ENCODE results near the gene HES4. TPM values are rescaled to one million over a fixed set of nuclear protein-coding genes. Genes with fewer than 3 reads are reported as not detected.

HES4 gene
- total RNA-seq, 1 experiment from 2014 or later, result 233 TPM

GRCh38 chr1:952201-952600 lies 47.7 kb downstream of the HES4 start:
- no peak for DNase-seq
- H3K36me3 ChIP-seq (ENCODE audit: low read depth, low read length), result peaks cover 59% of the 10 kb centered on the region

GRCh38 chr1:951364-951763 lies 48.5 kb downstream of the HES4 start:
- Histone ChIP-seq H3K4me2 (ENCODE audit: low read length) (no peak overlapping the region), H3K9me2 (replicated peaks; ENCODE audit: low read length) (no peaks in the 10 kb centered on the region), H3K9ac (ENCODE audit: low read length) (no peak overlapping the region), H4K20me1 (ENCODE audit: low read length) (no peaks in the 10 kb centered on the region), H3K9me3 (ENCODE audit: low read length) (no peaks in the 10 kb centered on the region), H2AFZ (ENCODE audit: low read length) (no peak overlapping the region), H3K79me2 (ENCODE audit: low read length) (peaks cover 11% of the 10 kb centered on the region; the same call in 1 of the 2 replicates), H3K27me3 (ENCODE audit: low read length) (no peaks in the 10 kb centered on the region), H3K4me3 (ENCODE audit: low read length) (no peak overlapping the region), H3F3A (ENCODE audit: low read length, unreplicated experiment) (no peaks in the 10 kb centered on the region), H3K36me3 (ENCODE audit: low read depth, low read length) (peaks cover 58% of the 10 kb centered on the region), H3K4me1 (ENCODE audit: insufficient read depth, low read length) (no peaks in the 10 kb centered on the region), H3K27ac (ENCODE audit: low read length) (no peak overlapping the region)
- ATAC-seq, result no peak
- no TSS peak for BruUV-seq (replicated peaks)
- TF ChIP-seq CTCF (conservative IDR thresholded peaks at IDR 0.05; ENCODE audit: low read depth, low read length), result peak; percentile 59
- TF ChIP-seq EZH2 (IDR thresholded peaks at IDR 0.05; ENCODE audit: low read length, unreplicated experiment), result no peak
- no peak for DNase-seq
- ChIA-PET CTCF (no interaction called here), POLR2A (ENCODE audit: unreplicated experiment) (no interaction called here)
- intact Hi-C loops (cut with micrococcal nuclease), result no loop called here

More at GRCh38 chr1:952201-952600, 47.7 kb downstream of the HES4 start:
- Histone ChIP-seq H2AFZ (ENCODE audit: low read length) (no peak overlapping the region), H3F3A (ENCODE audit: low read length, unreplicated experiment) (no peaks in the 10 kb centered on the region), H3K79me2 (ENCODE audit: low read length) (peaks cover 19% of the 10 kb centered on the region), H3K27ac (ENCODE audit: low read length) (no peak overlapping the region), H3K9me3 (ENCODE audit: low read length) (no peaks in the 10 kb centered on the region), H3K9me2 (replicated peaks; ENCODE audit: low read length) (no peaks in the 10 kb centered on the region), H3K4me1 (ENCODE audit: insufficient read depth, low read length) (0 out of 2 replicates have a peak, but pooled peaks cover 2% of the 10 kb centered on the region), H4K20me1 (ENCODE audit: low read length) (peaks cover 2% of the 10 kb centered on the region; the same call in 1 of the 2 replicates), H3K27me3 (ENCODE audit: low read length) (no peaks in the 10 kb centered on the region), H3K4me2 (ENCODE audit: low read length) (no peak overlapping the region), H3K4me3 (ENCODE audit: low read length) (no peak overlapping the region), H3K9ac (ENCODE audit: low read length) (no peak overlapping the region)
- ChIA-PET POLR2A (ENCODE audit: unreplicated experiment) (no interaction called here), CTCF (no interaction called here)
- no TSS peak for BruUV-seq (replicated peaks)
- ATAC-seq, result no peak
- TF ChIP-seq CTCF (conservative IDR thresholded peaks at IDR 0.05; ENCODE audit: low read depth, low read length) (no peak), EZH2phosphoT487 (IDR thresholded peaks at IDR 0.05; ENCODE audit: borderline replicate concordance, low read length) (no peak), EZH2 (IDR thresholded peaks at IDR 0.05; ENCODE audit: low read length, unreplicated experiment) (no peak)
- intact Hi-C loops (cut with micrococcal nuclease), result no loop called here

GRCh38 chr1:950881-951280 lies 49.0 kb downstream of the HES4 start:
- TF ChIP-seq EZH2phosphoT487 (IDR thresholded peaks at IDR 0.05; ENCODE audit: borderline replicate concordance, low read length), result no peak
- TF ChIP-seq EZH2 (IDR thresholded peaks at IDR 0.05; ENCODE audit: low read length, unreplicated experiment), result no peak
- TF ChIP-seq CTCF (conservative IDR thresholded peaks at IDR 0.05; ENCODE audit: low read depth, low read length), result no peak

More at GRCh38 chr1:950881-951280, 49.0 kb downstream of the HES4 start:
- peaks cover 53% of the 10 kb centered on the region for H3K36me3 ChIP-seq (ENCODE audit: low read depth, low read length)
- POLR2A ChIA-PET (ENCODE audit: unreplicated experiment), result no interaction called here
- H3K27me3 ChIP-seq (ENCODE audit: low read length), result no peaks in the 10 kb centered on the region
- no peak overlapping the region for H3K4me3 ChIP-seq (ENCODE audit: low read length)
- H3F3A ChIP-seq (ENCODE audit: low read length, unreplicated experiment), result no peaks in the 10 kb centered on the region
- ATAC-seq (no peak), DNase-seq (no peak)
- H3K27ac ChIP-seq (ENCODE audit: low read length), result no peak overlapping the region
- intact Hi-C loops (cut with micrococcal nuclease), result no loop called here
- no peaks in the 10 kb centered on the region for H3K4me1 ChIP-seq (ENCODE audit: insufficient read depth, low read length)
- H3K9me3 ChIP-seq (ENCODE audit: low read length), result no peaks in the 10 kb centered on the region
- no peaks in the 10 kb centered on the region for H3K9me2 ChIP-seq (replicated peaks; ENCODE audit: low read length)
- no peak overlapping the region for H3K4me2 ChIP-seq (ENCODE audit: low read length)
- CTCF ChIA-PET, result no interaction called here
- no peaks in the 10 kb centered on the region for H4K20me1 ChIP-seq (ENCODE audit: low read length)
- no TSS peak for BruUV-seq (replicated peaks)
- H3K79me2 ChIP-seq (ENCODE audit: low read length), result peaks cover 6% of the 10 kb centered on the region; the same call in 1 of the 2 replicates
- no peak overlapping the region for H2AFZ ChIP-seq (ENCODE audit: low read length)
- H3K9ac ChIP-seq (ENCODE audit: low read length), result no peak overlapping the region
